HCT116 (cell line): ENCODE data around the gene CNN2.

Source experiments
- CTCF ChIP-seq, 3 experiments: fragments of 200-600 bp in 1 of 3; sonication (generic) in 1 of 3; IDR thresholded peaks in 2 of 3; conservative IDR thresholded peaks in 1 of 3; 2 replicates each; pipeline ENCODE4 v1.5.1; 2012 to 2017; ENCODE audit warnings: low read depth in 2 of 3, low read length in 2 of 3, antibody characterized with exemption in 1 of 3, borderline replicate concordance in 1 of 3, control low read depth in 1 of 3, mild to moderate bottlenecking in 1 of 3, mixed read lengths in 1 of 3, mixed run types in 1 of 3, moderate library complexity in 1 of 3; ENCODE audit not compliant: insufficient read depth in 1 of 3
- EZH2 ChIP-seq: fragments of 200-600 bp; sonication (generic); IDR thresholded peaks from 2 replicates; pipeline ENCODE4 v1.6.1; 2017; ENCODE audit warnings: antibody characterized with exemption, mixed run types
- EZH2phosphoT487 ChIP-seq: fragments of 200-600 bp; IDR thresholded peaks from 2 replicates; pipeline ENCODE4 v1.6.1; 2018; ENCODE audit warnings: antibody characterized with exemption, borderline replicate concordance
- JUND ChIP-seq: IDR thresholded peaks from 2 replicates; pipeline ENCODE4 v1.6.1; 2012
- POLR2A ChIP-seq: IDR thresholded peaks from 2 replicates; pipeline ENCODE4 v1.7.0; 2011; ENCODE audit warnings: borderline replicate concordance; ENCODE audit not compliant: insufficient read depth, insufficient read length; ENCODE audit errors: extremely low read depth
- RAD21 ChIP-seq: IDR thresholded peaks from 2 replicates; pipeline ENCODE4 v1.6.1; 2012; ENCODE audit warnings: low read depth, mild to moderate bottlenecking
- SP1 ChIP-seq: IDR thresholded peaks from 2 replicates; pipeline ENCODE4 v1.6.1; 2012; ENCODE audit warnings: low read depth
- SRF ChIP-seq: IDR thresholded peaks from 2 replicates; pipeline ENCODE4 v1.6.1; 2012; ENCODE audit warnings: low read depth
- YY1 ChIP-seq: IDR thresholded peaks from 2 replicates; pipeline ENCODE4 v1.6.1; 2011; ENCODE audit warnings: low read length, low read depth, moderate library complexity, mild to moderate bottlenecking; ENCODE audit not compliant: insufficient replicate concordance; ENCODE audit errors: extremely low read depth
- ZBTB33 ChIP-seq: IDR thresholded peaks from 2 replicates; pipeline ENCODE4 v1.6.1; 2011; ENCODE audit warnings: mild to moderate bottlenecking, low read length, moderate library complexity; ENCODE audit not compliant: insufficient replicate concordance; ENCODE audit errors: extremely low read depth
- ZFX ChIP-seq: fragments of 450-650 bp; IDR thresholded peaks from 2 replicates; pipeline ENCODE4 v1.6.1; 2017
- ZNF274 ChIP-seq: fragments of 200-500 bp; sonication (Bioruptor generic); IDR thresholded peaks from 2 replicates; pipeline ENCODE4 v1.6.1; 2014; ENCODE audit warnings: mild to moderate bottlenecking, low read depth, low read length, inconsistent platforms

GRCh38 chr19:1082928-1083816 is 56.8 kb downstream of the CNN2 start:
- TF ChIP-seq EZH2 (no peak), CTCF (IDR thresholded peaks at IDR 0.05 in 2 of 3, conservative IDR thresholded peaks at IDR 0.05 in 1 of 3; ENCODE audit: borderline replicate concordance in 1 of 3, insufficient read depth in 1 of 3, low read depth in 2 of 3, low read length in 2 of 3) (no peak), POLR2A (no peak), YY1 (no peak), ZFX (no peak), RAD21 (no peak), SRF (no peak), ZNF274 (no peak), SP1 (no peak), JUND (no peak), ZBTB33 (no peak), EZH2phosphoT487 (no peak)
